K562 (cell line): ENCODE measurements around the gene ARHGEF1. TPM values are rescaled to one million over a fixed set of nuclear protein-coding genes. Genes with fewer than 3 reads are reported as not detected.

Experiments
- POLR2G ChIP-seq: fragments of 200-400 bp; formaldehyde crosslinking; IDR thresholded peaks from 2 replicates; pipeline ENCODE4 v1.6.1; 2017; ENCODE audit warnings: low read depth, mild to moderate bottlenecking, antibody characterized with exemption, low read length, moderate library complexity
- polyA plus RNA-seq, 8 experiments: library from polyadenylated mRNA; depleted of rRNA in 4 of 8; stranded (reverse) in 5 of 8; unstranded in 3 of 8; fragments of >200 nt; fragmentation: Nextera tagmentation in 2 of 8; fragmentation: Illumina TruSeq in 1 of 8; extraction: Ambion mirVana in 2 of 8; extraction: Trizol in 1 of 8; gene quantifications; 2 replicates each; pipeline versions ENCODE4 v1.2.1 to v1.2.3, GENCODE V29; 2011 to 2014; ENCODE audit warnings: inconsistent platforms in 1 of 8, missing spikeins in 1 of 8
- total RNA-seq, 7 experiments: library from RNA; depleted of rRNA in 6 of 7; stranded (reverse); fragments of >200 nt in 6 of 7; fragmentation: Illumina TruSeq in 2 of 7; extraction: Trizol in 2 of 7; gene quantifications; 2 replicates each; pipeline versions ENCODE4 v1.2.1 to v1.2.3, GENCODE V29; 2011 to 2021; ENCODE audit warnings: low replicate concordance in 1 of 7
- TF ChIP-seq, protein P1 (sequence below): fragments of 200-600 bp; sonication (generic); IDR thresholded peaks from one replicate; pipeline ENCODE4 v1.6.1; 2012; ENCODE audit warnings: mild to moderate bottlenecking, low read depth, low read length, inconsistent platforms

ARHGEF1 gene
- total and polyA plus RNA-seq, 9 of the 15 experiments (the other 6 are each of a cell fraction or from before 2014, with no cell fraction given): 1.9 to 149 (median 29.8) TPM

DNA sequence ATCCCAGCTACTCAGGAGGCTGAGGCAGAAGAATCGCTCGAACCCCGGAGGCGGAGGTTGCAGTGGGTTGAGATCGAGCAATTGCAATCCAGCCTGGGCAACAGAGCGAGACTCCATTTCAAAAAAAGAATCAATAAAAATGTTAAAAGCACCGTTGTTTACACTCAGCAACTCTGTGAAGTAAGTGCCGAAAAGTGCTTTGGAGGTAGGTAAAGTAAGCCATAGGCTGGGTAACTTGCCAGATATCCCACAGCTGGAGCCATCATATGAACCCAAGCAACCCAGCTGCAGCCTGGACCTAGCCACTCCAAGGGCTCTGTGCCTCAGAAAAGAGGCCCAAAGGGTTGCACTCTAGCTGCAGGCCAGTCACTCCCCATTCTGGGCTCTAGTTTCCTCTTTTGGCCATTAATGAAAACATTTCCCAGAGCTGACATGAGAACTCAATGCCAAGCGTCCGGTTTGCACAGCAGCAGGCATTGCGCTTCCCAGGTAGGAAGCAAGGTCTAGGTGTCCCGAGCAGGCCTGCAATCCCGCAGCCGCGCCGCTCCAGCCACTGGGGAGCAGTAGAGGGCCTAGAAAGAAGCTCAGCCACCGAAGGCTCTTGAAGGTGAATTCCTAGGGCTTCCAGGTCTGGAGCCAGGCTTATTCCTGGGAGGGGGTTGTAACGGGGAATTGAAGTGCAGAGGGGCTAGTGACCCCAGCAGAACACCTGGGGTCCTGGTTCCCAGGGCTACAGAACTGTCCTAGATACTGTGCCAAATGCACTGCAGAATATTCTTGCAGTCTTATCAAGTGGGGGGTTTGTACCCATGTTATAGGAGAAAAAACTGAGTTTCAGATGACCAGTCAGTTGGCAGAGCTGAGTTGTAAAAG lies 10.0 kb upstream of the ARHGEF1 start (continued):
- TF ChIP-seq, protein P1, sequence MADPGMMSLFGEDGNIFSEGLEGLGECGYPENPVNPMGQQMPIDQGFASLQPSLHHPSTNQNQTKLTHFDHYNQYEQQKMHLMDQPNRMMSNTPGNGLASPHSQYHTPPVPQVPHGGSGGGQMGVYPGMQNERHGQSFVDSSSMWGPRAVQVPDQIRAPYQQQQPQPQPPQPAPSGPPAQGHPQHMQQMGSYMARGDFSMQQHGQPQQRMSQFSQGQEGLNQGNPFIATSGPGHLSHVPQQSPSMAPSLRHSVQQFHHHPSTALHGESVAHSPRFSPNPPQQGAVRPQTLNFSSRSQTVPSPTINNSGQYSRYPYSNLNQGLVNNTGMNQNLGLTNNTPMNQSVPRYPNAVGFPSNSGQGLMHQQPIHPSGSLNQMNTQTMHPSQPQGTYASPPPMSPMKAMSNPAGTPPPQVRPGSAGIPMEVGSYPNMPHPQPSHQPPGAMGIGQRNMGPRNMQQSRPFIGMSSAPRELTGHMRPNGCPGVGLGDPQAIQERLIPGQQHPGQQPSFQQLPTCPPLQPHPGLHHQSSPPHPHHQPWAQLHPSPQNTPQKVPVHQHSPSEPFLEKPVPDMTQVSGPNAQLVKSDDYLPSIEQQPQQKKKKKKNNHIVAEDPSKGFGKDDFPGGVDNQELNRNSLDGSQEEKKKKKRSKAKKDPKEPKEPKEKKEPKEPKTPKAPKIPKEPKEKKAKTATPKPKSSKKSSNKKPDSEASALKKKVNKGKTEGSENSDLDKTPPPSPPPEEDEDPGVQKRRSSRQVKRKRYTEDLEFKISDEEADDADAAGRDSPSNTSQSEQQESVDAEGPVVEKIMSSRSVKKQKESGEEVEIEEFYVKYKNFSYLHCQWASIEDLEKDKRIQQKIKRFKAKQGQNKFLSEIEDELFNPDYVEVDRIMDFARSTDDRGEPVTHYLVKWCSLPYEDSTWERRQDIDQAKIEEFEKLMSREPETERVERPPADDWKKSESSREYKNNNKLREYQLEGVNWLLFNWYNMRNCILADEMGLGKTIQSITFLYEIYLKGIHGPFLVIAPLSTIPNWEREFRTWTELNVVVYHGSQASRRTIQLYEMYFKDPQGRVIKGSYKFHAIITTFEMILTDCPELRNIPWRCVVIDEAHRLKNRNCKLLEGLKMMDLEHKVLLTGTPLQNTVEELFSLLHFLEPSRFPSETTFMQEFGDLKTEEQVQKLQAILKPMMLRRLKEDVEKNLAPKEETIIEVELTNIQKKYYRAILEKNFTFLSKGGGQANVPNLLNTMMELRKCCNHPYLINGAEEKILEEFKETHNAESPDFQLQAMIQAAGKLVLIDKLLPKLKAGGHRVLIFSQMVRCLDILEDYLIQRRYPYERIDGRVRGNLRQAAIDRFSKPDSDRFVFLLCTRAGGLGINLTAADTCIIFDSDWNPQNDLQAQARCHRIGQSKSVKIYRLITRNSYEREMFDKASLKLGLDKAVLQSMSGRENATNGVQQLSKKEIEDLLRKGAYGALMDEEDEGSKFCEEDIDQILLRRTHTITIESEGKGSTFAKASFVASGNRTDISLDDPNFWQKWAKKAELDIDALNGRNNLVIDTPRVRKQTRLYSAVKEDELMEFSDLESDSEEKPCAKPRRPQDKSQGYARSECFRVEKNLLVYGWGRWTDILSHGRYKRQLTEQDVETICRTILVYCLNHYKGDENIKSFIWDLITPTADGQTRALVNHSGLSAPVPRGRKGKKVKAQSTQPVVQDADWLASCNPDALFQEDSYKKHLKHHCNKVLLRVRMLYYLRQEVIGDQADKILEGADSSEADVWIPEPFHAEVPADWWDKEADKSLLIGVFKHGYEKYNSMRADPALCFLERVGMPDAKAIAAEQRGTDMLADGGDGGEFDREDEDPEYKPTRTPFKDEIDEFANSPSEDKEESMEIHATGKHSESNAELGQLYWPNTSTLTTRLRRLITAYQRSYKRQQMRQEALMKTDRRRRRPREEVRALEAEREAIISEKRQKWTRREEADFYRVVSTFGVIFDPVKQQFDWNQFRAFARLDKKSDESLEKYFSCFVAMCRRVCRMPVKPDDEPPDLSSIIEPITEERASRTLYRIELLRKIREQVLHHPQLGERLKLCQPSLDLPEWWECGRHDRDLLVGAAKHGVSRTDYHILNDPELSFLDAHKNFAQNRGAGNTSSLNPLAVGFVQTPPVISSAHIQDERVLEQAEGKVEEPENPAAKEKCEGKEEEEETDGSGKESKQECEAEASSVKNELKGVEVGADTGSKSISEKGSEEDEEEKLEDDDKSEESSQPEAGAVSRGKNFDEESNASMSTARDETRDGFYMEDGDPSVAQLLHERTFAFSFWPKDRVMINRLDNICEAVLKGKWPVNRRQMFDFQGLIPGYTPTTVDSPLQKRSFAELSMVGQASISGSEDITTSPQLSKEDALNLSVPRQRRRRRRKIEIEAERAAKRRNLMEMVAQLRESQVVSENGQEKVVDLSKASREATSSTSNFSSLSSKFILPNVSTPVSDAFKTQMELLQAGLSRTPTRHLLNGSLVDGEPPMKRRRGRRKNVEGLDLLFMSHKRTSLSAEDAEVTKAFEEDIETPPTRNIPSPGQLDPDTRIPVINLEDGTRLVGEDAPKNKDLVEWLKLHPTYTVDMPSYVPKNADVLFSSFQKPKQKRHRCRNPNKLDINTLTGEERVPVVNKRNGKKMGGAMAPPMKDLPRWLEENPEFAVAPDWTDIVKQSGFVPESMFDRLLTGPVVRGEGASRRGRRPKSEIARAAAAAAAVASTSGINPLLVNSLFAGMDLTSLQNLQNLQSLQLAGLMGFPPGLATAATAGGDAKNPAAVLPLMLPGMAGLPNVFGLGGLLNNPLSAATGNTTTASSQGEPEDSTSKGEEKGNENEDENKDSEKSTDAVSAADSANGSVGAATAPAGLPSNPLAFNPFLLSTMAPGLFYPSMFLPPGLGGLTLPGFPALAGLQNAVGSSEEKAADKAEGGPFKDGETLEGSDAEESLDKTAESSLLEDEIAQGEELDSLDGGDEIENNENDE: no peak
- TF ChIP-seq POLR2G: peak; percentile 70
